Upper lobe of right lung (tissue), 1 donor: ENCODE data around the gene CLEC4A. TPM values are rescaled to one million over a fixed set of nuclear protein-coding genes. Genes with fewer than 3 reads are reported as not detected.
"Not testable (repeated sequence)": the region's sequence is repeated elsewhere in the genome, so short reads cannot be mapped to it uniquely, and the experiment has no call there.

Experiments used
- ATAC-seq: fragments of 200-7000 bp; cut with Tn5 transposase; one replicate; pipeline ENCODE4 v1.9.1; 2020; ENCODE audit warnings: mild to moderate bottlenecking, moderate library complexity
- DNase-seq: peaks from one replicate; pipeline ENCODE4 v3.0.0-alpha.2; 2020
- H3K27ac ChIP-seq: fragments of 200-600 bp; one replicate; pipeline ENCODE4 v1.8.0; 2022
- H3K27me3 ChIP-seq: fragments of 200-600 bp; one replicate; pipeline ENCODE4 v1.8.0; 2022; ENCODE audit warnings: mild to moderate bottlenecking
- H3K36me3 ChIP-seq: fragments of 200-600 bp; one replicate; pipeline ENCODE4 v1.8.0; 2022
- H3K4me1 ChIP-seq: fragments of 200-600 bp; one replicate; pipeline ENCODE4 v1.8.0; 2022
- H3K4me3 ChIP-seq: fragments of 200-600 bp; one replicate; pipeline ENCODE4 v1.8.0; 2022; ENCODE audit warnings: mild to moderate bottlenecking
- H3K9me3 ChIP-seq: fragments of 200-600 bp; one replicate; pipeline ENCODE4 v1.8.0; 2022
- CTCF ChIP-seq: fragments of 200-600 bp; IDR thresholded peaks from one replicate; pipeline ENCODE4 v1.8.0; 2022; ENCODE audit warnings: antibody characterized with exemption
- intact Hi-C: fragments of 100-400 bp; cut with DNase I; formaldehyde crosslinking; loops from one replicate; pipeline ENCODE4 v1.11.0; 2022
- total RNA-seq: library from RNA; stranded (reverse); fragmentation: NEBNext Ultra II Directional; extraction: Animal tissue kit (Norgen Biotek cat#: 25700); gene quantifications from one replicate; pipeline ENCODE4 v1.2.1, GENCODE V29; 2021
- donor health status: DM: no; HTN: yes; CAD: no; lungs with severe emphysema.

Gene CLEC4A
- total RNA-seq, 1 donor from 2014 or later = 8.3 TPM

DNA sequence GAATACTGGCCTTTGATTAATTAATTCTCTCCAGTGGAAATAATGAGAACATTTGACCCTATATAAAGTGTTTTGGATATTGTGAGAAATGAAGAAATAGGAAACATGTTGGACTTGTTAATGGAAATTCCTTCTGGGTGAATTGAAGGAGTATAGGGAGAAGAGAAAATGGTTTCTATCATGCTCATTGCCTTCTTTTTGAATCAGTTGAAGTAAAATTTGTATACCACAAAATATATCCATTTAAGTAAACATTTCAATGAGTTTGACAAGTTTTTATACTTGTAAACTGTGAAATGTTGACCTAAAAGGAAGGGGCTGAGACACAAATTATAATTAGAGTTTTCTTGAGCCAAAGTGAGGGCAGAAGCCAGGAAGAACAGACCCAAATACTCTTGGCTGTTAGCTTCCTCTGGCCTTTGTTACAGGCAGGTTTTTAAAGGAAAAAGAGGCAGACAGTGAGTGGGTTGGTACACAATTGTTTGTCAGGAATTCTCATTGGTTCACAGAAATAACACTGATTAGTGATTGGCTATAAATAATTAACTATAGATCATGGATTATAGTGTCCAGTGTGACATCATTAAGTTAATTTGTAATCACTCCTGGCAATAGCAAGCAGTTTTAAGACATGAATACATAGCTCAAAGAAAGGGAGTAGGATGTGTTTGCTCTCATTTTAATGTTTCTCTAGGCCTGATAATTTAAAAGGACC lies 34.2 kb downstream of the CLEC4A start:
- Histone ChIP-seq H3K4me3 (no peak overlapping the region), H3K4me1 (peaks cover 8% of the 10 kb centered on the region), H3K27ac (peak overlapping the region; percentile 59), H3K9me3 (no peaks in the 10 kb centered on the region), H3K27me3 (no peaks in the 10 kb centered on the region), H3K36me3 (no peaks in the 10 kb centered on the region)
- ATAC-seq (no peak), DNase-seq (no peak)
- intact Hi-C loops = no loop called here
- no peak for TF ChIP-seq CTCF

DNA sequence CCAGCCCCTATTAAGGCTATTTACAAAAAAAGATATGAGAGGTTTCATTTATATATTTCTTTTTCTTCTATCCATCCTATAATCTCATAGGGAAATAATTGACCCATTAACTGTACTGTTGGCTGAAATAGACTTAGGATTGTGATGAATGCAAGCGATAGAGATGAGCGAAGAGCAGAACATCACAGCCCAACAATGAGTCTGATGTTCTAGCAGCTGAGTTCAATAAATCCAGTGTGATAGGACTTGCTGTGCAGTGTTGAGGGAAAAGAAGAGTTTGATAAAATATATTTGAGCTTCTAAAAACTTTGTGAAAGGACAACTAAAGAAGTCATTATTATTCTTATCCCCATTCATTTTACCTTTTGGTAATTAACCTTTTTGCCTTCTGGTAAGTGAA lies 49.5 kb downstream of the CLEC4A start:
- H3K9me3 ChIP-seq, H3K27ac ChIP-seq, ATAC-seq, DNase-seq, intact Hi-C loops, H3K4me1 ChIP-seq, H3K36me3 ChIP-seq, H3K27me3 ChIP-seq, H3K4me3 ChIP-seq: not testable (repeated sequence)

- ATAC-seq (peak; percentile 65), DNase-seq (peak; percentile 81)
- H3K4me1 ChIP-seq, H3K27me3 ChIP-seq, intact Hi-C loops, H3K36me3 ChIP-seq, H3K9me3 ChIP-seq: not testable (repeated sequence)
- peak; percentile 65 for TF ChIP-seq CTCF
- Histone ChIP-seq H3K27ac (peak overlapping the region; percentile 78), H3K4me3 (peak overlapping the region; percentile 75)
Observed at GRCh38 chr12:8179989-8180585, 56.7 kb downstream of the CLEC4A start.

GRCh38 chr12:8181271-8181670 lies 57.9 kb downstream of the CLEC4A start:
- ATAC-seq, intact Hi-C loops, H3K27ac ChIP-seq, H3K4me1 ChIP-seq, H3K36me3 ChIP-seq, H3K27me3 ChIP-seq, DNase-seq, H3K9me3 ChIP-seq, H3K4me3 ChIP-seq: not testable (repeated sequence)

GRCh38 chr12:8182923-8183322 lies 59.5 kb downstream of the CLEC4A start:
- H3K4me1 ChIP-seq, H3K9me3 ChIP-seq, H3K36me3 ChIP-seq, intact Hi-C loops, ATAC-seq, H3K27me3 ChIP-seq, H3K27ac ChIP-seq, H3K4me3 ChIP-seq, DNase-seq: not testable (repeated sequence)

DNA sequence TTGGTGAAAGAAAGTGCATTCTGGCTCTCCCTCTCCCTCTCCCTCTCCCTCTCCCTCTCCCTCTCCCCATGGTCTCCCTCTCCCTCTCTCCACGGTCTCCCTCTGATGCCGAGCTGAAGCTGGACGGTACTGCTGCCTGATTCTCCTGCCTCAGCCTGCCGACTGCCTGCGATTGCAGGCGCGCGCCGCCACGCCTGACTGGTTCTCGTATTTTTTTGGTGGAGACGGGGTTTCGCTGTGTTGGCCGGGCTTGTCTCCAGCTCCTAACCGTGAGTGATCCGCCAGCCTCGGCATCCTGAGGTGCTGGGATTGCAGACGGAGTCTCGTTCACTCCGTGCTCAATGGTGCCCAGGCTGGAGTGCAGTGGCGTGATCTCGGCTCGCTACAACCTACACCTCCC lies 59.9 kb downstream of the CLEC4A start:
- DNase-seq, H3K4me3 ChIP-seq, H3K36me3 ChIP-seq, intact Hi-C loops, H3K4me1 ChIP-seq, ATAC-seq, H3K27me3 ChIP-seq, H3K27ac ChIP-seq, H3K9me3 ChIP-seq: not testable (repeated sequence)

GRCh38 chr12:8184206-8184605 lies 60.8 kb downstream of the CLEC4A start:
- H3K9me3 ChIP-seq, DNase-seq, ATAC-seq, H3K27ac ChIP-seq, H3K27me3 ChIP-seq, H3K36me3 ChIP-seq, H3K4me1 ChIP-seq, H3K4me3 ChIP-seq, intact Hi-C loops: not testable (repeated sequence)

GRCh38 chr12:8188088-8188487 lies 64.7 kb downstream of the CLEC4A start:
- H3K4me1 ChIP-seq, DNase-seq, ATAC-seq, H3K27ac ChIP-seq, H3K27me3 ChIP-seq, H3K9me3 ChIP-seq, H3K4me3 ChIP-seq, H3K36me3 ChIP-seq, intact Hi-C loops: not testable (repeated sequence)

Other genes starting within 250 kb of the CLEC4A start
- 153 TPM for gene SLC2A3, start 187.4 kb upstream of the CLEC4A start, total RNA-seq
- gene FOXJ2, start 90.9 kb upstream of the CLEC4A start, total RNA-seq = 20.3 TPM
- 45.0 TPM for gene C3AR1, start 57.3 kb upstream of the CLEC4A start, total RNA-seq
- gene NECAP1, start 41.3 kb upstream of the CLEC4A start, total RNA-seq = 36.7 TPM
- not detected for gene ZNF705A, start 33.4 kb downstream of the CLEC4A start, total RNA-seq
- gene FAM90A1, start 104.0 kb downstream of the CLEC4A start, total RNA-seq = 0.43 TPM